GM23338 (cell line): Measurements from ENCODE around the gene RHOD. TPM values are rescaled to one million over a fixed set of nuclear protein-coding genes. Genes with fewer than 3 reads are reported as not detected.

Experiments used
- ATAC-seq: fragments of 200-7000 bp; cut with Tn5 transposase; 3 replicates; pipeline ENCODE4 v1.9.1; 2020
- DNase-seq: peaks from one replicate; pipeline ENCODE4 v3.0.0-alpha.2; 2015; ENCODE audit warnings: low spot score
- H2AFZ ChIP-seq: fragments of 200-600 bp; sonication (generic); 2 replicates; pipeline ENCODE4 v1.8.0; 2016; ENCODE audit warnings: antibody characterized with exemption, mild to moderate bottlenecking, moderate library complexity
- H3F3A ChIP-seq: fragments of 200-600 bp; sonication (generic); replicated peaks from 2 replicates; pipeline ENCODE4 v1.8.0; 2017; ENCODE audit warnings: antibody characterized with exemption, mixed run types, low read depth
- H3K27ac ChIP-seq: fragments of 200-600 bp; sonication (generic); 2 replicates; pipeline ENCODE4 v1.6.1; 2016; ENCODE audit warnings: low read depth
- H3K27me3 ChIP-seq: fragments of 200-600 bp; sonication (generic); 2 replicates; pipeline ENCODE4 v1.8.0; 2016; ENCODE audit warnings: mild to moderate bottlenecking, mixed run types, moderate library complexity; ENCODE audit not compliant: insufficient read depth
- H3K36me3 ChIP-seq: fragments of 200-600 bp; sonication (generic); 2 replicates; pipeline ENCODE4 v1.8.0; 2016; ENCODE audit warnings: mild to moderate bottlenecking; ENCODE audit not compliant: insufficient read depth
- H3K4me1 ChIP-seq: fragments of 200-600 bp; sonication (generic); 2 replicates; pipeline ENCODE4 v1.8.0; 2016; ENCODE audit warnings: mild to moderate bottlenecking, moderate library complexity; ENCODE audit not compliant: insufficient read depth
- H3K4me2 ChIP-seq: fragments of 200-600 bp; sonication (generic); 2 replicates; pipeline ENCODE4 v1.7.1; 2017; ENCODE audit warnings: mixed run types
- H3K4me3 ChIP-seq: fragments of 200-600 bp; sonication (generic); 2 replicates; pipeline ENCODE4 v1.6.1; 2016; ENCODE audit warnings: mixed run types
- H3K79me2 ChIP-seq: fragments of 200-600 bp; sonication (generic); replicated peaks from 2 replicates; pipeline ENCODE4 v1.8.0; 2017; ENCODE audit warnings: mild to moderate bottlenecking; ENCODE audit not compliant: insufficient read depth
- H3K9me2 ChIP-seq: fragments of 200-600 bp; sonication (generic); 2 replicates; pipeline ENCODE4 v1.8.0; 2017; ENCODE audit not compliant: insufficient read depth
- H4K20me1 ChIP-seq: fragments of 200-600 bp; sonication (generic); replicated peaks from 2 replicates; pipeline ENCODE4 v1.8.0; 2017; ENCODE audit warnings: mild to moderate bottlenecking; ENCODE audit not compliant: insufficient read depth
- H3K27ac Mint-ChIP-seq: 2 replicates; pipeline ENCODE4 v1.8.0; 2020; ENCODE audit warnings: inconsistent platforms, mild to moderate bottlenecking, moderate library complexity, mixed read lengths
- H3K27me3 Mint-ChIP-seq: 3 replicates; pipeline ENCODE4 v1.8.0; 2022; ENCODE audit warnings: low read depth, mild to moderate bottlenecking, moderate library complexity, mixed read lengths, inconsistent platforms; ENCODE audit not compliant: insufficient read depth, poor library complexity
- H3K36me3 Mint-ChIP-seq: 3 replicates; pipeline ENCODE4 v1.8.0; 2021; ENCODE audit warnings: low read depth, mild to moderate bottlenecking, inconsistent platforms, moderate library complexity, mixed read lengths
- H3K4me1 Mint-ChIP-seq: 3 replicates; pipeline ENCODE4 v1.8.0; 2020; ENCODE audit warnings: mild to moderate bottlenecking, inconsistent platforms, mixed read lengths
- H3K4me3 Mint-ChIP-seq: 3 replicates; pipeline ENCODE4 v1.8.0; 2021; ENCODE audit warnings: moderate library complexity, mild to moderate bottlenecking, inconsistent platforms, mixed read lengths
- H3K9me3 Mint-ChIP-seq: 3 replicates; pipeline ENCODE4 v1.8.0; 2020; ENCODE audit warnings: moderate library complexity, mild to moderate bottlenecking, inconsistent platforms, mixed read lengths
- CREB1 ChIP-seq: fragments of 250-450 bp; sonication (Bioruptor Pico); IDR thresholded peaks from 2 replicates; pipeline ENCODE4 v1.5.0; 2020; ENCODE audit warnings: low read depth, mild to moderate bottlenecking, moderate library complexity
- EZH2 ChIP-seq: fragments of 200-600 bp; sonication (generic); IDR thresholded peaks from one replicate; pipeline ENCODE4 v1.8.0; 2017; ENCODE audit warnings: antibody characterized with exemption, mild to moderate bottlenecking, low read depth; ENCODE audit not compliant: unreplicated experiment
- EZH2phosphoT487 ChIP-seq: fragments of 200-600 bp; sonication (generic); IDR thresholded peaks from one replicate; pipeline ENCODE4 v1.8.1; 2018; ENCODE audit warnings: antibody characterized with exemption; ENCODE audit not compliant: unreplicated experiment
- JUNB ChIP-seq: IDR thresholded peaks from one replicate; pipeline ENCODE4 v1.6.1; 2016; ENCODE audit warnings: antibody characterized with exemption; ENCODE audit not compliant: unreplicated experiment
- NANOG ChIP-seq: IDR thresholded peaks from 2 replicates; pipeline ENCODE4 v1.6.1; 2016; ENCODE audit warnings: antibody characterized with exemption, borderline replicate concordance
- POLR2AphosphoS5 ChIP-seq: IDR thresholded peaks from 2 replicates; pipeline ENCODE4 v1.6.1; 2016; ENCODE audit warnings: antibody characterized with exemption, low read depth
- STAT1 ChIP-seq: IDR thresholded peaks from one replicate; pipeline ENCODE4 v1.6.1; 2016; ENCODE audit warnings: antibody characterized with exemption; ENCODE audit not compliant: unreplicated experiment
- ZNF114 ChIP-seq: fragments of 250-450 bp; sonication (Bioruptor Pico); IDR thresholded peaks from 2 replicates; pipeline ENCODE4 v1.5.0; 2020; ENCODE audit warnings: mild to moderate bottlenecking, moderate library complexity
- ZNF331 ChIP-seq: fragments of 250-450 bp; sonication (Bioruptor Pico); IDR thresholded peaks from 2 replicates; pipeline ENCODE4 v1.5.0; 2020; ENCODE audit warnings: low read depth, mild to moderate bottlenecking, moderate library complexity
- polyA plus RNA-seq: library from polyadenylated mRNA; unstranded; fragments of >200 nt; fragmentation: Nextera tagmentation; extraction: Ambion mirVana; gene quantifications from 2 replicates; pipeline ENCODE4 v1.2.1, GENCODE V29; 2016
- total RNA-seq: library from RNA; depleted of rRNA; stranded (reverse); fragments of >200 nt; shearing (Covaris generic); gene quantifications from 2 replicates; pipeline ENCODE4 v1.2.3, GENCODE V29; 2014
- TF ChIP-seq, protein P1 (sequence below): IDR thresholded peaks from one replicate; pipeline ENCODE4 v1.6.1; 2018; ENCODE audit warnings: antibody characterized with exemption; ENCODE audit not compliant: unreplicated experiment
- TF ChIP-seq, protein P2 (sequence below): IDR thresholded peaks from 2 replicates; pipeline ENCODE4 v1.6.1; 2016; ENCODE audit warnings: antibody characterized with exemption
- TF ChIP-seq, protein P3 (sequence below): fragments of 250-450 bp; sonication (Bioruptor Pico); IDR thresholded peaks from 2 replicates; pipeline ENCODE4 v1.5.0; 2020; ENCODE audit warnings: mild to moderate bottlenecking, moderate library complexity
- TF ChIP-seq, protein P4 (sequence below), 2 experiments: fragments of 200-600 bp in 1 of 2; sonication (generic) in 1 of 2; conservative IDR thresholded peaks; 2 replicates each; pipeline versions ENCODE4 v1.5.1 to v1.6.1; 2016 to 2017; ENCODE audit warnings: antibody characterized with exemption in 2 of 2, low read depth in 2 of 2, mild to moderate bottlenecking in 2 of 2, moderate library complexity in 1 of 2

The RHOD gene
- total and polyA plus RNA-seq, 2 experiments from 2014 or later = 13.8 to 16.2 TPM

DNA sequence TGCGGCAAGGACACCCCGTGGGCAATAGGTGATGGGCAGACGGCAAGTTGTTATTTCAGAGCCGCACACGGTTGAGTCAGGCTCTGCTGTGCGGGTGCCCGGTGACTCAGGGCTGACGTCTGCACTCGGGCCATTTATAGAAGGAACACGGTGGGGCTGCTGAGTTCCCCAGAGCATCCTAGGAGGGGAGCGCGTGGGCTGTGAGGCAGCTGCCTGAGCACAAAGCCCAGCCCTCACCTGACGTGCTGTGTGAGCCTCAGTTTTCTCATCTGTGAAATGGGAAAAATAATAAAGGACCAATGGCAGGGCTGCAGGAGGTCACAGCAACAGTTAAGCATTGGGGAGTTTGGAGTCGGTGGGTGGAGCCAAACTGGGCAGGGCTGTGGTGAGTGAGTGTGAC, 11.3 kb upstream of the RHOD start:
- Histone ChIP-seq H3K27me3 (no peaks in the 10 kb centered on the region), H4K20me1 (no peaks in the 10 kb centered on the region), H3K4me3 (no peak overlapping the region), H3K36me3 (no peaks in the 10 kb centered on the region), H3F3A (no peaks in the 10 kb centered on the region), H2AFZ (no peak overlapping the region), H3K9me2 (no peaks in the 10 kb centered on the region), H3K4me1 (no peaks in the 10 kb centered on the region), H3K27ac (no peak overlapping the region), H3K4me2 (no peak overlapping the region), H3K79me2 (no peaks in the 10 kb centered on the region)
- H3K9me3 Mint-ChIP-seq = no peaks in the 10 kb centered on the region
- ATAC-seq (no peak), DNase-seq (no peak)
- no peak overlapping the region for H3K4me3 Mint-ChIP-seq
- H3K27ac Mint-ChIP-seq = no peak overlapping the region
- H3K36me3 Mint-ChIP-seq = no peaks in the 10 kb centered on the region
- no peaks in the 10 kb centered on the region for H3K4me1 Mint-ChIP-seq
- TF ChIP-seq ZNF114 (CRISPR knock-in tag) = no peak
- no peak for TF ChIP-seq POLR2AphosphoS5
- TF ChIP-seq ZNF331 (CRISPR knock-in tag) = no peak
- no peak for TF ChIP-seq NANOG
- TF ChIP-seq, protein P1, sequence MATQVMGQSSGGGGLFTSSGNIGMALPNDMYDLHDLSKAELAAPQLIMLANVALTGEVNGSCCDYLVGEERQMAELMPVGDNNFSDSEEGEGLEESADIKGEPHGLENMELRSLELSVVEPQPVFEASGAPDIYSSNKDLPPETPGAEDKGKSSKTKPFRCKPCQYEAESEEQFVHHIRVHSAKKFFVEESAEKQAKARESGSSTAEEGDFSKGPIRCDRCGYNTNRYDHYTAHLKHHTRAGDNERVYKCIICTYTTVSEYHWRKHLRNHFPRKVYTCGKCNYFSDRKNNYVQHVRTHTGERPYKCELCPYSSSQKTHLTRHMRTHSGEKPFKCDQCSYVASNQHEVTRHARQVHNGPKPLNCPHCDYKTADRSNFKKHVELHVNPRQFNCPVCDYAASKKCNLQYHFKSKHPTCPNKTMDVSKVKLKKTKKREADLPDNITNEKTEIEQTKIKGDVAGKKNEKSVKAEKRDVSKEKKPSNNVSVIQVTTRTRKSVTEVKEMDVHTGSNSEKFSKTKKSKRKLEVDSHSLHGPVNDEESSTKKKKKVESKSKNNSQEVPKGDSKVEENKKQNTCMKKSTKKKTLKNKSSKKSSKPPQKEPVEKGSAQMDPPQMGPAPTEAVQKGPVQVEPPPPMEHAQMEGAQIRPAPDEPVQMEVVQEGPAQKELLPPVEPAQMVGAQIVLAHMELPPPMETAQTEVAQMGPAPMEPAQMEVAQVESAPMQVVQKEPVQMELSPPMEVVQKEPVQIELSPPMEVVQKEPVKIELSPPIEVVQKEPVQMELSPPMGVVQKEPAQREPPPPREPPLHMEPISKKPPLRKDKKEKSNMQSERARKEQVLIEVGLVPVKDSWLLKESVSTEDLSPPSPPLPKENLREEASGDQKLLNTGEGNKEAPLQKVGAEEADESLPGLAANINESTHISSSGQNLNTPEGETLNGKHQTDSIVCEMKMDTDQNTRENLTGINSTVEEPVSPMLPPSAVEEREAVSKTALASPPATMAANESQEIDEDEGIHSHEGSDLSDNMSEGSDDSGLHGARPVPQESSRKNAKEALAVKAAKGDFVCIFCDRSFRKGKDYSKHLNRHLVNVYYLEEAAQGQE = no peak
- TF ChIP-seq JUNB = no peak
- TF ChIP-seq, protein P2, sequence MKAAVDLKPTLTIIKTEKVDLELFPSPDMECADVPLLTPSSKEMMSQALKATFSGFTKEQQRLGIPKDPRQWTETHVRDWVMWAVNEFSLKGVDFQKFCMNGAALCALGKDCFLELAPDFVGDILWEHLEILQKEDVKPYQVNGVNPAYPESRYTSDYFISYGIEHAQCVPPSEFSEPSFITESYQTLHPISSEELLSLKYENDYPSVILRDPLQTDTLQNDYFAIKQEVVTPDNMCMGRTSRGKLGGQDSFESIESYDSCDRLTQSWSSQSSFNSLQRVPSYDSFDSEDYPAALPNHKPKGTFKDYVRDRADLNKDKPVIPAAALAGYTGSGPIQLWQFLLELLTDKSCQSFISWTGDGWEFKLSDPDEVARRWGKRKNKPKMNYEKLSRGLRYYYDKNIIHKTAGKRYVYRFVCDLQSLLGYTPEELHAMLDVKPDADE = no peak
- TF ChIP-seq CREB1 (CRISPR knock-in tag) = no peak
- TF ChIP-seq, protein P3, sequence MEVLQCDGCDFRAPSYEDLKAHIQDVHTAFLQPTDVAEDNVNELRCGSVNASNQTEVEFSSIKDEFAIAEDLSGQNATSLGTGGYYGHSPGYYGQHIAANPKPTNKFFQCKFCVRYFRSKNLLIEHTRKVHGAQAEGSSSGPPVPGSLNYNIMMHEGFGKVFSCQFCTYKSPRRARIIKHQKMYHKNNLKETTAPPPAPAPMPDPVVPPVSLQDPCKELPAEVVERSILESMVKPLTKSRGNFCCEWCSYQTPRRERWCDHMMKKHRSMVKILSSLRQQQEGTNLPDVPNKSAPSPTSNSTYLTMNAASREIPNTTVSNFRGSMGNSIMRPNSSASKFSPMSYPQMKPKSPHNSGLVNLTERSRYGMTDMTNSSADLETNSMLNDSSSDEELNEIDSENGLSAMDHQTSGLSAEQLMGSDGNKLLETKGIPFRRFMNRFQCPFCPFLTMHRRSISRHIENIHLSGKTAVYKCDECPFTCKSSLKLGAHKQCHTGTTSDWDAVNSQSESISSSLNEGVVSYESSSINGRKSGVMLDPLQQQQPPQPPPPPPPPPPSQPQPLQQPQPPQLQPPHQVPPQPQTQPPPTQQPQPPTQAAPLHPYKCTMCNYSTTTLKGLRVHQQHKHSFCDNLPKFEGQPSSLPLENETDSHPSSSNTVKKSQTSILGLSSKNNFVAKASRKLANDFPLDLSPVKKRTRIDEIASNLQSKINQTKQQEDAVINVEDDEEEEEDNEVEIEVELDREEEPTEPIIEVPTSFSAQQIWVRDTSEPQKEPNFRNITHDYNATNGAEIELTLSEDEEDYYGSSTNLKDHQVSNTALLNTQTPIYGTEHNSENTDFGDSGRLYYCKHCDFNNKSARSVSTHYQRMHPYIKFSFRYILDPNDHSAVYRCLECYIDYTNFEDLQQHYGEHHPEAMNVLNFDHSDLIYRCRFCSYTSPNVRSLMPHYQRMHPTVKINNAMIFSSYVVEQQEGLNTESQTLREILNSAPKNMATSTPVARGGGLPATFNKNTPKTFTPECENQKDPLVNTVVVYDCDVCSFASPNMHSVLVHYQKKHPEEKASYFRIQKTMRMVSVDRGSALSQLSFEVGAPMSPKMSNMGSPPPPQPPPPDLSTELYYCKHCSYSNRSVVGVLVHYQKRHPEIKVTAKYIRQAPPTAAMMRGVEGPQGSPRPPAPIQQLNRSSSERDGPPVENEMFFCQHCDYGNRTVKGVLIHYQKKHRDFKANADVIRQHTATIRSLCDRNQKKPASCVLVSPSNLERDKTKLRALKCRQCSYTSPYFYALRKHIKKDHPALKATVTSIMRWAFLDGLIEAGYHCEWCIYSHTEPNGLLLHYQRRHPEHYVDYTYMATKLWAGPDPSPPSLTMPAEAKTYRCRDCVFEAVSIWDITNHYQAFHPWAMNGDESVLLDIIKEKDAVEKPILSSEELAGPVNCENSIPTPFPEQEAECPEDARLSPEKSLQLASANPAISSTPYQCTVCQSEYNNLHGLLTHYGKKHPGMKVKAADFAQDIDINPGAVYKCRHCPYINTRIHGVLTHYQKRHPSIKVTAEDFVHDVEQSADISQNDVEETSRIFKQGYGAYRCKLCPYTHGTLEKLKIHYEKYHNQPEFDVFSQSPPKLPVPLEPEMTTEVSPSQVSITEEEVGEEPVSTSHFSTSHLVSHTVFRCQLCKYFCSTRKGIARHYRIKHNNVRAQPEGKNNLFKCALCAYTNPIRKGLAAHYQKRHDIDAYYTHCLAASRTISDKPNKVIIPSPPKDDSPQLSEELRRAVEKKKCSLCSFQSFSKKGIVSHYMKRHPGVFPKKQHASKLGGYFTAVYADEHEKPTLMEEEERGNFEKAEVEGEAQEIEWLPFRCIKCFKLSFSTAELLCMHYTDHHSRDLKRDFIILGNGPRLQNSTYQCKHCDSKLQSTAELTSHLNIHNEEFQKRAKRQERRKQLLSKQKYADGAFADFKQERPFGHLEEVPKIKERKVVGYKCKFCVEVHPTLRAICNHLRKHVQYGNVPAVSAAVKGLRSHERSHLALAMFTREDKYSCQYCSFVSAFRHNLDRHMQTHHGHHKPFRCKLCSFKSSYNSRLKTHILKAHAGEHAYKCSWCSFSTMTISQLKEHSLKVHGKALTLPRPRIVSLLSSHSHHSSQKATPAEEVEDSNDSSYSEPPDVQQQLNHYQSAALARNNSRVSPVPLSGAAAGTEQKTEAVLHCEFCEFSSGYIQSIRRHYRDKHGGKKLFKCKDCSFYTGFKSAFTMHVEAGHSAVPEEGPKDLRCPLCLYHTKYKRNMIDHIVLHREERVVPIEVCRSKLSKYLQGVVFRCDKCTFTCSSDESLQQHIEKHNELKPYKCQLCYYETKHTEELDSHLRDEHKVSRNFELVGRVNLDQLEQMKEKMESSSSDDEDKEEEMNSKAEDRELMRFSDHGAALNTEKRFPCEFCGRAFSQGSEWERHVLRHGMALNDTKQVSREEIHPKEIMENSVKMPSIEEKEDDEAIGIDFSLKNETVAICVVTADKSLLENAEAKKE (CRISPR knock-in tag) = no peak
- TF ChIP-seq STAT1 = no peak
- TF ChIP-seq, protein P4, sequence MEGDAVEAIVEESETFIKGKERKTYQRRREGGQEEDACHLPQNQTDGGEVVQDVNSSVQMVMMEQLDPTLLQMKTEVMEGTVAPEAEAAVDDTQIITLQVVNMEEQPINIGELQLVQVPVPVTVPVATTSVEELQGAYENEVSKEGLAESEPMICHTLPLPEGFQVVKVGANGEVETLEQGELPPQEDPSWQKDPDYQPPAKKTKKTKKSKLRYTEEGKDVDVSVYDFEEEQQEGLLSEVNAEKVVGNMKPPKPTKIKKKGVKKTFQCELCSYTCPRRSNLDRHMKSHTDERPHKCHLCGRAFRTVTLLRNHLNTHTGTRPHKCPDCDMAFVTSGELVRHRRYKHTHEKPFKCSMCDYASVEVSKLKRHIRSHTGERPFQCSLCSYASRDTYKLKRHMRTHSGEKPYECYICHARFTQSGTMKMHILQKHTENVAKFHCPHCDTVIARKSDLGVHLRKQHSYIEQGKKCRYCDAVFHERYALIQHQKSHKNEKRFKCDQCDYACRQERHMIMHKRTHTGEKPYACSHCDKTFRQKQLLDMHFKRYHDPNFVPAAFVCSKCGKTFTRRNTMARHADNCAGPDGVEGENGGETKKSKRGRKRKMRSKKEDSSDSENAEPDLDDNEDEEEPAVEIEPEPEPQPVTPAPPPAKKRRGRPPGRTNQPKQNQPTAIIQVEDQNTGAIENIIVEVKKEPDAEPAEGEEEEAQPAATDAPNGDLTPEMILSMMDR (conservative IDR thresholded peaks at IDR 0.05; ENCODE audit: low read depth in 2 of 2) = no peak
- TF ChIP-seq EZH2phosphoT487 = no peak
- no peak for TF ChIP-seq EZH2
- H3K27me3 Mint-ChIP-seq = peaks cover 4% of the 10 kb centered on the region
